Ishikawa (cell line): ENCODE measurements around the gene EIF2B2.

Source experiments
- CEBPB ChIP-seq: IDR thresholded peaks from 2 replicates; pipeline ENCODE4 v1.6.1; 2012
- CREB1 ChIP-seq: IDR thresholded peaks from 2 replicates; pipeline ENCODE4 v1.6.1; 2012; ENCODE audit warnings: low read depth
- EGR1 ChIP-seq: IDR thresholded peaks from 2 replicates; pipeline ENCODE4 v1.6.1; 2012
- EP300 ChIP-seq: IDR thresholded peaks from 2 replicates; pipeline ENCODE4 v1.6.1; 2012; ENCODE audit warnings: borderline replicate concordance
- FOXM1 ChIP-seq: IDR thresholded peaks from 2 replicates; pipeline ENCODE4 v1.6.1; 2012; ENCODE audit warnings: low read depth, borderline replicate concordance
- NFIC ChIP-seq: IDR thresholded peaks from 2 replicates; pipeline ENCODE4 v1.6.1; 2012
- RAD21 ChIP-seq: IDR thresholded peaks from 2 replicates; pipeline ENCODE4 v1.6.1; 2012; ENCODE audit warnings: low read depth
- TAF1 ChIP-seq: IDR thresholded peaks from 2 replicates; pipeline ENCODE4 v1.6.1; 2012; ENCODE audit warnings: low read depth, mild to moderate bottlenecking
- TCF12 ChIP-seq: IDR thresholded peaks from 2 replicates; pipeline ENCODE4 v1.6.1; 2012; ENCODE audit warnings: low read depth
- TEAD4 ChIP-seq: IDR thresholded peaks from 2 replicates; pipeline ENCODE4 v1.6.1; 2012
- YY1 ChIP-seq: IDR thresholded peaks from 2 replicates; pipeline ENCODE4 v1.6.1; 2012; ENCODE audit warnings: low read depth
- ZBTB7A ChIP-seq: IDR thresholded peaks from 2 replicates; pipeline ENCODE4 v1.6.1; 2012; ENCODE audit warnings: low read depth
- TF ChIP-seq, protein P1 (sequence below): IDR thresholded peaks from 2 replicates; pipeline ENCODE4 v1.6.1; 2012
- TF ChIP-seq, protein P2 (sequence below): IDR thresholded peaks from 2 replicates; pipeline ENCODE4 v1.6.1; 2012
- TF ChIP-seq, protein P3 (sequence below): IDR thresholded peaks from 2 replicates; pipeline ENCODE4 v1.6.1; 2012; ENCODE audit warnings: low read depth, mild to moderate bottlenecking

The EIF2B2 gene

DNA sequence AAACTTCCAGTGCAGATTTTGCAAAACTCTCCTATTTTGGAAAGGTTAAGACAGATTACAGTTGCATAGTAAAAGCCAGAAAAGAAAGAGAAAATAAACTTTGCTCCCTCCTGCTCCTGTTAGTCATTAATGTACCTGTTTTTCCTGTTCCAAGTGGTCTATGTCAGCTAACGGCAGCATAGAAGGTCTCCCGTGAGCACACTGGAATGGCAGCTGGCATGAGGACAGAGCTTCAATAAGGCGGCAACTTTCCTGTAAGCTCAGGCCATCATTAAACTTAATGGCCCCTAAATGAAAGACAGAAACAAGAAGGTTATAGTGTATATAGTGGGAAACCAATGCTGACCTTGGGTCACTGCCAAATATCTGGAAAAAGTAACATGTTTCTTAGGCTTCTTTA lies 16.0 kb downstream of the EIF2B2 start:
- no peak for TF ChIP-seq FOXM1
- TF ChIP-seq CEBPB: no peak
- no peak for TF ChIP-seq RAD21
- TF ChIP-seq TAF1: no peak
- no peak for TF ChIP-seq CREB1
- no peak for TF ChIP-seq ZBTB7A
- TF ChIP-seq EGR1: no peak
- TF ChIP-seq EP300: no peak
- no peak for TF ChIP-seq YY1
- no peak for TF ChIP-seq TCF12
- TF ChIP-seq, protein P1, sequence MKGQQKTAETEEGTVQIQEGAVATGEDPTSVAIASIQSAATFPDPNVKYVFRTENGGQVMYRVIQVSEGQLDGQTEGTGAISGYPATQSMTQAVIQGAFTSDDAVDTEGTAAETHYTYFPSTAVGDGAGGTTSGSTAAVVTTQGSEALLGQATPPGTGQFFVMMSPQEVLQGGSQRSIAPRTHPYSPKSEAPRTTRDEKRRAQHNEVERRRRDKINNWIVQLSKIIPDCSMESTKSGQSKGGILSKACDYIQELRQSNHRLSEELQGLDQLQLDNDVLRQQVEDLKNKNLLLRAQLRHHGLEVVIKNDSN: no peak
- TF ChIP-seq NFIC: no peak
- TF ChIP-seq, protein P2, sequence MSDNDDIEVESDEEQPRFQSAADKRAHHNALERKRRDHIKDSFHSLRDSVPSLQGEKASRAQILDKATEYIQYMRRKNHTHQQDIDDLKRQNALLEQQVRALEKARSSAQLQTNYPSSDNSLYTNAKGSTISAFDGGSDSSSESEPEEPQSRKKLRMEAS: no peak
- TF ChIP-seq TEAD4: no peak
- TF ChIP-seq, protein P3, sequence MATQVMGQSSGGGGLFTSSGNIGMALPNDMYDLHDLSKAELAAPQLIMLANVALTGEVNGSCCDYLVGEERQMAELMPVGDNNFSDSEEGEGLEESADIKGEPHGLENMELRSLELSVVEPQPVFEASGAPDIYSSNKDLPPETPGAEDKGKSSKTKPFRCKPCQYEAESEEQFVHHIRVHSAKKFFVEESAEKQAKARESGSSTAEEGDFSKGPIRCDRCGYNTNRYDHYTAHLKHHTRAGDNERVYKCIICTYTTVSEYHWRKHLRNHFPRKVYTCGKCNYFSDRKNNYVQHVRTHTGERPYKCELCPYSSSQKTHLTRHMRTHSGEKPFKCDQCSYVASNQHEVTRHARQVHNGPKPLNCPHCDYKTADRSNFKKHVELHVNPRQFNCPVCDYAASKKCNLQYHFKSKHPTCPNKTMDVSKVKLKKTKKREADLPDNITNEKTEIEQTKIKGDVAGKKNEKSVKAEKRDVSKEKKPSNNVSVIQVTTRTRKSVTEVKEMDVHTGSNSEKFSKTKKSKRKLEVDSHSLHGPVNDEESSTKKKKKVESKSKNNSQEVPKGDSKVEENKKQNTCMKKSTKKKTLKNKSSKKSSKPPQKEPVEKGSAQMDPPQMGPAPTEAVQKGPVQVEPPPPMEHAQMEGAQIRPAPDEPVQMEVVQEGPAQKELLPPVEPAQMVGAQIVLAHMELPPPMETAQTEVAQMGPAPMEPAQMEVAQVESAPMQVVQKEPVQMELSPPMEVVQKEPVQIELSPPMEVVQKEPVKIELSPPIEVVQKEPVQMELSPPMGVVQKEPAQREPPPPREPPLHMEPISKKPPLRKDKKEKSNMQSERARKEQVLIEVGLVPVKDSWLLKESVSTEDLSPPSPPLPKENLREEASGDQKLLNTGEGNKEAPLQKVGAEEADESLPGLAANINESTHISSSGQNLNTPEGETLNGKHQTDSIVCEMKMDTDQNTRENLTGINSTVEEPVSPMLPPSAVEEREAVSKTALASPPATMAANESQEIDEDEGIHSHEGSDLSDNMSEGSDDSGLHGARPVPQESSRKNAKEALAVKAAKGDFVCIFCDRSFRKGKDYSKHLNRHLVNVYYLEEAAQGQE: no peak

DNA sequence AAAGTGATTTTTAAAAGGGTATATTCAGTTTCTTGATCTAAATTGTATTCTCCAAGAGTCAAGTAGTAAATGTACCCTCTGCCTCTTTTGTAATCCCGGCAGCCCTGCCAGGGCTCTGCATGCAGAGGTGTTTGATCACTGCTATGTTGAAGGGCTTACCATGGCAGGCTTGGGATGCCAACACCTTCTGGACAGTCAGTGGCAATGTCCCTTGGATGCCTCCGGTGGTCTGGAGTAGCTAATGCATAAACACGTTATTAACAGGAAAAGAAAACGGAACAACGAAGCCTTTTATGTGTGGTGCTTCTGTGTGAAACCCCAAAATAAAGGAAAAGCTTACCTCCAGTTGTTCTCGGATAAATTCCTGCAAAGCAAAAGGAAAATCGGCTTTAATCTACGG lies 19.9 kb downstream of the EIF2B2 start:
- peak; percentile 49 for TF ChIP-seq RAD21
- TF ChIP-seq CEBPB: no peak
- TF ChIP-seq, protein P3: no peak

DNA sequence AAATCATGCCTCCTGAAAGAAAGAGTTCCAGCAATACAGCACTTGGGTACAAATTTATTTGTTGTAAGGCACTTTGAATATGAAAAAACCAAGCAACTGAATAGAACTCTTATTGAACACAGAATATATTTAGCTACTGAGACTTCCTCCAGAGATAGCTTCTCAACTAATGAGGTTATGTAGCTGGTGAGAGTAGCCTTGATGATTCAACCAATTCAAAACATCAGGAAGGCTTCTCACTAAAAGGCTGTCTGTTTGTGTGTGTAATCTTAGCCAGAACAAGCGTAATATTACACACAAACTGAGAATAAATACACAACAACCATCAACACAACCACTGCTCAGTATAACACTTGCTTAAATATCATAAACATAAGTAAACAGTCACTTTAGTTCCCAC lies 20.4 kb downstream of the EIF2B2 start:
- TF ChIP-seq, protein P3: no peak
- TF ChIP-seq NFIC (no peak), TEAD4 (no peak), EP300 (no peak)

DNA sequence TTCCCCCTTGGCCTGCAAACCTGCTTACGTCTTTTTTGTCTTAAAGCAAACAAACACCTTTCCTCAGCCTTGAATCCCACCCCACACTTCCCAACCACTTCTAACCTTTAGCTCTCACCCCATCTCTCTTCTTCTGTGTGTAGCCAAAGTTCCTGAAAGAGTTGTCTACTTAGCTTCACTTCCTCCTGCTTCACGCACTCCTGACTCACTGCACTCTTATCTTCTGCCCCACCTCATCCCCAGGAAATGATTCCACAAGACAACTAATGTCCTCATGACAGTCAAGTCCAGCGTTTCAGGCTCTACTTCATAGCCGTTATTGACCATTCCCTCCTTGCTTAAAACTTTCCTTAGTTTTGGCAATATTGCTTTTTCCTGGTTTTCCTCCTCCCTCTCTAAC lies 22.4 kb downstream of the EIF2B2 start:
- TF ChIP-seq CREB1 (no peak), CEBPB (no peak), EP300 (no peak), RAD21 (no peak), FOXM1 (no peak), EGR1 (no peak), ZBTB7A (no peak), YY1 (no peak), NFIC (no peak), TEAD4 (no peak), TCF12 (no peak), TAF1 (no peak)
- TF ChIP-seq, protein P2: no peak
- TF ChIP-seq, protein P1: no peak
- TF ChIP-seq, protein P3: no peak
